Measurements from ENCODE around the gene SIX4. TPM values are rescaled to one million over a fixed set of nuclear protein-coding genes. Genes with fewer than 3 reads are reported as not detected.

Gene SIX4
- total RNA-seq, 4 donors from 2014 or later, result 0.95 to 13.4 (median 3.0) TPM

DNA sequence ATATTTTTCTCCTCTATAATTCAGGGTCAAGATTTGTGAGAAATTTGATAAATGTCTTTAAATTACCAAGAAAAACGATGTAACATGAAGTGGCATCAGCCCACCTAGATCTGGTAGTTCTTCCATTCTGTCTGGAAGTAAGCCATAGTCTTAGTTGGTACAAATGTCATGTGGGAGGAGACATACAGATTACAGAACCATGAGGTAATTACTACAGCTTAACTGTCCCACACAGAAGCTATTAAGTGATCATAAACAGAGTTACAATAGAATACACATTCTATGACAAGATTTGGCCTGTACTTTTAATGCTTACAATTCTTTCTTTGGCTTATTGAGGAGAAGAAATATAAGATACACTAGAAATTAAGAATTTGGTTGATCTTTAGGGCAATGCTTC lies 61.2 kb downstream of the SIX4 start:
- TF ChIP-seq, protein P1, sequence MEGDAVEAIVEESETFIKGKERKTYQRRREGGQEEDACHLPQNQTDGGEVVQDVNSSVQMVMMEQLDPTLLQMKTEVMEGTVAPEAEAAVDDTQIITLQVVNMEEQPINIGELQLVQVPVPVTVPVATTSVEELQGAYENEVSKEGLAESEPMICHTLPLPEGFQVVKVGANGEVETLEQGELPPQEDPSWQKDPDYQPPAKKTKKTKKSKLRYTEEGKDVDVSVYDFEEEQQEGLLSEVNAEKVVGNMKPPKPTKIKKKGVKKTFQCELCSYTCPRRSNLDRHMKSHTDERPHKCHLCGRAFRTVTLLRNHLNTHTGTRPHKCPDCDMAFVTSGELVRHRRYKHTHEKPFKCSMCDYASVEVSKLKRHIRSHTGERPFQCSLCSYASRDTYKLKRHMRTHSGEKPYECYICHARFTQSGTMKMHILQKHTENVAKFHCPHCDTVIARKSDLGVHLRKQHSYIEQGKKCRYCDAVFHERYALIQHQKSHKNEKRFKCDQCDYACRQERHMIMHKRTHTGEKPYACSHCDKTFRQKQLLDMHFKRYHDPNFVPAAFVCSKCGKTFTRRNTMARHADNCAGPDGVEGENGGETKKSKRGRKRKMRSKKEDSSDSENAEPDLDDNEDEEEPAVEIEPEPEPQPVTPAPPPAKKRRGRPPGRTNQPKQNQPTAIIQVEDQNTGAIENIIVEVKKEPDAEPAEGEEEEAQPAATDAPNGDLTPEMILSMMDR (IDR thresholded peaks at IDR 0.05), result no peak

DNA sequence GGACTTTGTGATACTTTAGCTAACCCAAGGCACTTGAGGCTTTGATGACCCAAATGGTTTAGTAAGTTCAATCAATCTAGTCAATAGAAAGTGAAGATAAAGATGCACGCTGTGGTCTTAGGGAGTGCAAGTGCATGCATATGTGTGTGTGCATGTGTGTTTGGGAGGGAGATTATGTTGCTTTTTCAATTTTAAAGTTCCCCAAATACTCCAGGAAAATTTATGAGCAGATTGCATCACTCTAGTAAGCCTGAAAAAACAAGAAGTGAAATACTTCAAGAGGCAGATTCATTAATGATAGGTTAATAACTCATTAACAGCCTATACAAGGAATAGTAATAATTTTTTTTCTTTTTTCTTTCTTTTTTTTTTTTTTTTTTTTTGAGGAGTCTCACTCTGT lies 62.4 kb downstream of the SIX4 start:
- DNase-seq (ENCODE audit: low spot score) (no peak), ATAC-seq (ENCODE audit: low FRiP score) (no peak)
- TF ChIP-seq, protein P1 (IDR thresholded peaks at IDR 0.05), result no peak

More for the DNA sequence above, 61.2 kb downstream of the SIX4 start:
- DNase-seq (ENCODE audit: low spot score) (no peak), ATAC-seq (ENCODE audit: low FRiP score) (no peak)

Other genes with a start within 250 kb of the SIX4 start
- not detected for gene C14orf39, start 238.3 kb downstream of the SIX4 start, total RNA-seq
- not detected for gene SIX6, start 215.2 kb downstream of the SIX4 start, total RNA-seq
- gene SIX1, start 74.9 kb downstream of the SIX4 start, total RNA-seq, result 1 to 10 TPM in 3 of 4 donors, under 1 TPM in 1; 0.72 to 3.3 (median 1.0) TPM
- gene MNAT1, start 10.4 kb upstream of the SIX4 start, total RNA-seq, result 10 to 100 TPM; 20.4 to 35.4 (median 31.3) TPM

Measured in omental fat pad (tissue), 4 donors.